Psoas muscle (tissue), 8 donors: ENCODE measurements around the gene C16orf74. TPM values are rescaled to one million over a fixed set of nuclear protein-coding genes. Genes with fewer than 3 reads are reported as not detected.

Source experiments
- ATAC-seq, 4 donors: fragments of 200-7000 bp; cut with Tn5 transposase; one replicate each; pipeline ENCODE4 v1.9.1; 2020; ENCODE audit warnings: moderate library complexity in 3 of 4, mild to moderate bottlenecking in 2 of 4
- DNase-seq, 2 donors: peaks; one replicate each; pipeline ENCODE4 v3.0.0-alpha.2; 2020
- H3K27ac ChIP-seq: fragments of 200-600 bp; one replicate; pipeline ENCODE4 v1.8.0; 2022
- H3K27me3 ChIP-seq, 3 donors: fragments of 200-600 bp in 1 of 3; one replicate each; pipeline versions ENCODE4 v1.6.1 to v1.8.0; 2013 to 2022; ENCODE audit warnings: low read length in 2 of 3, mild to moderate bottlenecking in 2 of 3, moderate library complexity in 1 of 3; ENCODE audit not compliant: insufficient read depth in 3 of 3
- H3K36me3 ChIP-seq, 2 donors: fragments of 200-600 bp in 1 of 2; one replicate each; pipeline versions ENCODE4 v1.6.1 to v1.8.0; 2013 to 2022; ENCODE audit warnings: low read depth in 1 of 2, mild to moderate bottlenecking in 1 of 2, moderate library complexity in 1 of 2; ENCODE audit not compliant: insufficient read depth in 1 of 2
- H3K4me1 ChIP-seq: fragments of 200-600 bp; one replicate; pipeline ENCODE4 v1.8.0; 2022
- H3K4me3 ChIP-seq: fragments of 200-600 bp; one replicate; pipeline ENCODE4 v1.8.0; 2022; ENCODE audit warnings: mild to moderate bottlenecking
- H3K9me3 ChIP-seq: fragments of 200-600 bp; one replicate; pipeline ENCODE4 v1.8.0; 2022
- WGBS, 3 donors: extraction: QIAGEN DNeasy Blood & Tissue Kit; methylation state at CpG; one replicate each; pipeline versions ENCODE4 v1.1.6 to v1.1.7; 2013; 5-methylcytosine and 5-hydroxymethylcytosine counted together
- intact Hi-C, 2 donors: fragments of 100-400 bp; cut with DNase I; formaldehyde crosslinking; loops; one replicate each; pipeline versions ENCODE4 v1.11.0 to v1.14.2; 2022
- polyA plus RNA-seq, 3 donors: library from polyadenylated mRNA; stranded (reverse); fragments of 200-250 nt; gene quantifications; one replicate each; pipeline ENCODE4 v1.2.3, GENCODE V29; 2013
- total RNA-seq, 4 donors: library from RNA; stranded (reverse); fragmentation: NEBNext Ultra II Directional in 2 of 4; extraction: Animal tissue kit (Norgen Biotek cat#: 25700) in 2 of 4; gene quantifications; one replicate each; pipeline versions ENCODE4 v1.2.1 to v1.2.4, GENCODE V29; 2021 to 2023
- TF ChIP-seq, protein P1 (sequence below): fragments of 200-600 bp; IDR thresholded peaks from one replicate; pipeline ENCODE4 v1.8.0; 2022; ENCODE audit warnings: antibody characterized with exemption
- donor health status: healthy with polysubstance abuse.
- donor health status: DM: no; HTN: no; CAD: no; lungs with moderate emphysema.
- donor health status: Bipolar disorder and iron deficiency.
- donor health status: healthy.
- donor health status: DM: yes; HTN: yes; CAD: no.
- donor health status: DM: no; HTN: no; CAD: no.
- donor health status: DM: no; HTN: no; CAD: no.
- donor health status: DM: yes; HTN: yes; CAD: no.

C16orf74 gene
- total and polyA plus RNA-seq, 7 donors: 0.13 to 3.8 (median 0.24) TPM; not detected in 2

DNA sequence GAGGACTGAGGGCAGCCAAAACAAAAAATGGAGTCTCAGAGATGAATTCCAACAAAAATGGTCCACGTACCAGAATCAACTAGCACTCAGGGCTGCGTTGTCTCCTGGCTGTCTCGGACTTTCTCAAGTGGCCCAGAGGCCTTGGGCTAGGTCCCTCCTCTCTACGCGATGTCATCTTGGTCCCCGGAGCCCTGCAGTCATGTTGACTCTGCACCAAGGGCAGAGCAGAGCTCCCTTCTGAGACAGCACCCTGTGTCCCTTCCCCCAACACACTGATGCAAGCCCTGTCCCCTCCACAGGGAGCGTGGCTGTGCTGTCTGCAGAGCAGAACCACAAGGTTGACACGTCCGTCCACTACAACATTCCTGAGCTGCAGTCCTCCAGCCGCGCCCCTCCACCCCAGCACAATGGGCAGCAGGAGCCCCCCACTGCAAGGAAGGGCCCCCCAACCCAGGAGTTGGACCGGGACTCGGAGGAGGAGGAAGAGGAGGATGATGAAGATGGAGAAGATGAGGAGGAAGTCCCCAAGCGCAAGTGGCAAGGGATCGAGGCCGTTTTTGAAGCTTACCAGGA lies 83.0 kb downstream of the C16orf74 start:
- intact Hi-C loops: no loop called here
- Histone ChIP-seq H3K36me3 (peaks cover 10 to 98% of the 10 kb centered on the region in 2 donors), H3K9me3 (no peaks in the 10 kb centered on the region), H3K27me3 (no peaks in the 10 kb centered on the region), H3K4me3 (no peak overlapping the region), H3K4me1 (peaks cover 19% of the 10 kb centered on the region), H3K27ac (no peak overlapping the region)
- 88 to 95% (median 91%) methylated on average over 16 of the region's 16 CpGs for WGBS, 3 donors
- TF ChIP-seq, protein P1, sequence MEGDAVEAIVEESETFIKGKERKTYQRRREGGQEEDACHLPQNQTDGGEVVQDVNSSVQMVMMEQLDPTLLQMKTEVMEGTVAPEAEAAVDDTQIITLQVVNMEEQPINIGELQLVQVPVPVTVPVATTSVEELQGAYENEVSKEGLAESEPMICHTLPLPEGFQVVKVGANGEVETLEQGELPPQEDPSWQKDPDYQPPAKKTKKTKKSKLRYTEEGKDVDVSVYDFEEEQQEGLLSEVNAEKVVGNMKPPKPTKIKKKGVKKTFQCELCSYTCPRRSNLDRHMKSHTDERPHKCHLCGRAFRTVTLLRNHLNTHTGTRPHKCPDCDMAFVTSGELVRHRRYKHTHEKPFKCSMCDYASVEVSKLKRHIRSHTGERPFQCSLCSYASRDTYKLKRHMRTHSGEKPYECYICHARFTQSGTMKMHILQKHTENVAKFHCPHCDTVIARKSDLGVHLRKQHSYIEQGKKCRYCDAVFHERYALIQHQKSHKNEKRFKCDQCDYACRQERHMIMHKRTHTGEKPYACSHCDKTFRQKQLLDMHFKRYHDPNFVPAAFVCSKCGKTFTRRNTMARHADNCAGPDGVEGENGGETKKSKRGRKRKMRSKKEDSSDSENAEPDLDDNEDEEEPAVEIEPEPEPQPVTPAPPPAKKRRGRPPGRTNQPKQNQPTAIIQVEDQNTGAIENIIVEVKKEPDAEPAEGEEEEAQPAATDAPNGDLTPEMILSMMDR: no peak
- ATAC-seq (no peak), DNase-seq (peak in 1 of 2 donors; percentile 45)

GRCh38 chr16:85667261-85667660 lies 83.6 kb downstream of the C16orf74 start:
- TF ChIP-seq, protein P1: no peak
- ATAC-seq: no peak
- 92 to 96% (median 96%) methylated on average over 9 of the region's 9 CpGs for WGBS, 3 donors
- Histone ChIP-seq H3K27ac (no peak overlapping the region), H3K4me3 (no peak overlapping the region), H3K27me3 (no peaks in the 10 kb centered on the region), H3K36me3 (peaks cover 10 to 98% of the 10 kb centered on the region in 2 donors), H3K9me3 (no peaks in the 10 kb centered on the region), H3K4me1 (peaks cover 19% of the 10 kb centered on the region)
- no peak for DNase-seq
- intact Hi-C loops: no loop called here

DNA sequence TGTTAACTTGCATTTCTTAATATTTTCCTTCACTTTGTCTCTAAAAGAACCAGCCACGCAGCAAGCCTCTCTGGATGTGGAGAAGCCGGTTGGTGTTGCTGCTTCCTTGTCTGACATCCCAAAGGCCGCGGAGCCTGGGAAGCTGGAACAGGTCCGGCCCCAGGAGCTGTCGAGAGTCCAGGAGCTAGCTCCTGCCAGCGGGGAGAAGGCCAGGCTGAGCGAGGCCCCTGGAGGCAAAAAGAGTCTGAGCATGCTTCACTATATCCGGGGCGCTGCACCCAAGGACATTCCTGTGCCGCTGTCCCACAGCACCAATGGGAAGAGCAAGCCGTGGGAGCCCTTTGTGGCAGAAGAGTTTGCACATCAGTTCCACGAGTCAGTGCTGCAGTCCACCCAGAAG lies 85.0 kb downstream of the C16orf74 start:
- 77 to 82% (median 81%) methylated on average over 13 of the region's 13 CpGs for WGBS, 3 donors
- peak in 1 of 2 donors; percentile 53 for DNase-seq
- intact Hi-C loops: no loop called here

DNA sequence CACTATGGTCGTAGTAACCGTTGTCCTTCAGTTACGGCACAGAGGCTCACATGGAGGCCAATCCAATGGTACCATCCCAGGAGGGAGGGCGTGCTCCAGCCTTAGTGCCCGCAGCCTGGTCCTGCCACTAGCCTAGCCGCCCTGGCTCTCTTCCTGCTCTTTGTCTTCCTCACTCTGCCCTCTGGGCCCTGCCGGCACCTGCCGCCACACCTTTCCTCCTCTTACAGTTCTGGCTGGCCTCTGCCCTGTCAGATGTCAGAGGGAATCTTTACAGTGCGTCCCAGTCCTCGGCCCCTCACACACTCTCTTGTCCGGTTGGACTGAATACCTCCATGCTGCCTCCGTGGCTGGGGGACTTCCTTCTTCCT lies 85.5 kb downstream of the C16orf74 start:
- Histone ChIP-seq H3K36me3 (peaks cover 10 to 98% of the 10 kb centered on the region in 2 donors), H3K4me1 (peaks cover 19% of the 10 kb centered on the region), H3K27me3 (no peaks in the 10 kb centered on the region), H3K4me3 (no peak overlapping the region), H3K27ac (no peak overlapping the region), H3K9me3 (no peaks in the 10 kb centered on the region)
- TF ChIP-seq, protein P1: no peak
- no peak for DNase-seq
- WGBS, 3 donors: 91 to 96% (median 95%) methylated on average over 12 of the region's 12 CpGs
- intact Hi-C loops: no loop called here
- no peak for ATAC-seq

More for the DNA sequence above, 85.0 kb downstream of the C16orf74 start:
- no peak for ATAC-seq
- Histone ChIP-seq H3K27ac (no peak overlapping the region), H3K4me1 (peaks cover 19% of the 10 kb centered on the region), H3K27me3 (no peaks in the 10 kb centered on the region), H3K36me3 (peaks cover 10 to 98% of the 10 kb centered on the region in 2 donors), H3K9me3 (no peaks in the 10 kb centered on the region), H3K4me3 (no peak overlapping the region)
- TF ChIP-seq, protein P1: no peak
